Measurements from ENCODE around the gene CHRND.

Gene CHRND

DNA sequence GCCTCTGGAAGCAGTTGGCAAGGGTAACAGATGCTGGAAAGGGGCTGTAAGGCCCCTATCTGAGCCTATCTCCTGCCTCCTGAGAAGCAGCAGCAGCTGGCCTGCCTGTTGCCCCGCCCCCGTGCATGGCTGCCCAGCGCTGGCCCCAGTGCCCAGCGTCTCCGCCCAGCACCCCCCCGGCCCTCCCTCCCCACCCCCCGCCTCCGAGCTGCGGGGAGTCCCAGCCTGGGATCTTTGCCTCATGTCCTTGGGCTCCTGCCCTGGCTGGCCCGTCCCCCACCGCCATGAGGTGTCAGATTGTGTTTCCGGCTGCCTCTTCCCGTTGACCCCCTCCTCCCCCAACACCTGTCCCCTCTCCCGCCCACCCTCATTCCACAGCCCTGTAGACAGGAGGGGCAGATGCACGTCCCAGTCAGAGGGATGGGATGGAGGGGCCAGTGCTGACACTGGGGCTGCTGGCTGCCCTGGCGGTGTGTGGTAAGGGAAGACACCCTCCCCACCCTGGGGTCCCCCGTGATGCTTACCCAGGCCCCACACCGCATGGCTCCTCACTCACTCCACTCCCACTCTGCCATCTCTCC, at the start of gene CHRND:
CHRND (plus strand) TSS at position 370 of the 581 bp plus-strand sequence; CDS start at position 426, 56 bp downstream.
- no peak for DNase-seq

DNA sequence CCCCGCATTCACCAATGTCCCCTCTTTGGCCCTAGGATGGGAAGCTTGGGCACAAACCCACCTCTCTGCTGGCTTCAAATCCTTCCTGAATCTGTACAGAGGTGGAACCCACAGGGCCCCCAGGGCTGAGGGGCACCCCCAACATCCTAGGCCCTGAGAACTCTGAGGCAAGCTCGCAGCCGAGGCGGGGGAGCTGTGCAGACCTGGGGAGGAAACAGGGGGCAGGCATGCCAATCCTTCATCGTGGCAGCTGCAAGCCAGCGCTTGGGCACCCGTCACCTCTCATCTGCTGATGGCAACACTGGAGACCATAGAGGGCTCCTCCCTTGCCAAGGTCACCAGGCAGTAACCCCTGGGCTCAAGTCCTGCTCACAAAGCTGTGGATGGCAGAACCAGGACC, 49.2 kb upstream of the CHRND start:
- no peak for DNase-seq

DNA sequence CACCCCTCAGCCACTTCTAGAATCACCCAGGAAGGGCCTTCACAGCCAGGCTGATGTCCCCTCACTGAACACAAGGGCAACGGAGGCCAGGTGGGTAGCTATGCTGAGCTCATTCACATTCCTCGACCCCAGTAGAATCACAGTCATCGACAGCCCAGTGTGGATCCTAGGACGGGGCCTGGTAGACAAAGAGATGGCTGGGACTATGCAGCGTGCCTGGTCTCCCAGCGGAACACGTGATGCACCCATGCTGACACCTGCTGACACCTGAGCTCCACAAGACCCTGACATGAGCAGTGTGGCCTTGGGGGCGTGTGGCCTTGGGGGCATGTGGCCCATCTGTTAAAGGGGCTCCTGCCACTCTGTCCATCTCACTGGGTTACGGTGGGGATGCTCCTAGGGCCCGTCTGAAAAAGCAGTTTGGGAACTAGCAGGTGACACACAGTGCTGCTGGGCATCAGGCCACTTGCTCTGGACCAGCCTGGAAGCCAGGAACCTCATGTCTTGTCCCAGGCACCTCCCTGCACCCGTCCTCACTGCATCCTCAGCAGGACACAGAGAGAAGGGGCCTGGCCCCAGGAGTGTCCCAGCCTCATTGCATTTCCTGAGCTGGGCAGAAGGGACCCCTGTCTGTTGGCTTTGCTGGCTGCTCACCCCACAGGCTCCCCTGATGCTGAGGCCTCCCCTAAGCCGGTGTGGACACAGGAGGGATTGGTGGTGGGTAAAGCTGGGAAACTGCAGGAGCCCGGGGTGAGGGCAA, 48.0 kb upstream of the CHRND start:
- DNase-seq: no peak

DNA sequence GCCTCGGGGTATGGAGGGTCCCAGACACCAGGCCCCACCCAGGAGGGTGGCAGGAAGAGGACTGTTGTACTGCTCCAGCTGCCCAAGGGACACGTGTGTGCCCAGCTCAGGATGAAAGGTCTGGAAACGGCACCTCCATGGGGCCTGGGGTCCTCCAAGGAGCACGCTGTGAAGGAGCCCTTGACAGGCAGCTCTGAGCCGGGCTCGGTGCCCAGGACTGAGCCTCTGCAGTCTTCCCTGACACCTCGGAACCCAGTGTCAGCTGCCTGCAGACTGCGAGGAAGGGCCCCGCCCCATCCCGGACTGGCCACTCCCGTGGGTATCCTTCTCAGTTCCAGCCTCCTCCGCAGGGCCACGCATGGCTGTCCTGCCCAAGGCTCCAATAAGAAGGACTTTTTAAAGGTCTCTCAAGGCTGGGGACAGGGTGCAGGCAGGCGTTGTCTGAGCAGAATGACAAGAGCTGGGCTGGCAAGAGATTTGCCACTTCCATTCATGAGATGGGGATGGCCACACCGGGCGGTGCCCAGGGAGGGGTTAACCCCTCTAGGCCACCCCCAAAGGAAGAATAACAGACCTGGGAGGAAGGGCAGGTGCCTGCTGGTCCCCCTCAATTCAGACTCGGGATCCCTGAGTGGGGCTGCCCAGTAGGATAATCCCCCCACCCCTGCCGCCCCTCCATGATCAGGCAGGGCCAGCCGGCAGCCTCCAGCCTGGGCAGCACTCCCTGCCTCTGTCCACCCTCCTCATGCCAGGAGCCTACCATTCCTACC, 47.2 kb upstream of the CHRND start:
- DNase-seq: no peak

DNA sequence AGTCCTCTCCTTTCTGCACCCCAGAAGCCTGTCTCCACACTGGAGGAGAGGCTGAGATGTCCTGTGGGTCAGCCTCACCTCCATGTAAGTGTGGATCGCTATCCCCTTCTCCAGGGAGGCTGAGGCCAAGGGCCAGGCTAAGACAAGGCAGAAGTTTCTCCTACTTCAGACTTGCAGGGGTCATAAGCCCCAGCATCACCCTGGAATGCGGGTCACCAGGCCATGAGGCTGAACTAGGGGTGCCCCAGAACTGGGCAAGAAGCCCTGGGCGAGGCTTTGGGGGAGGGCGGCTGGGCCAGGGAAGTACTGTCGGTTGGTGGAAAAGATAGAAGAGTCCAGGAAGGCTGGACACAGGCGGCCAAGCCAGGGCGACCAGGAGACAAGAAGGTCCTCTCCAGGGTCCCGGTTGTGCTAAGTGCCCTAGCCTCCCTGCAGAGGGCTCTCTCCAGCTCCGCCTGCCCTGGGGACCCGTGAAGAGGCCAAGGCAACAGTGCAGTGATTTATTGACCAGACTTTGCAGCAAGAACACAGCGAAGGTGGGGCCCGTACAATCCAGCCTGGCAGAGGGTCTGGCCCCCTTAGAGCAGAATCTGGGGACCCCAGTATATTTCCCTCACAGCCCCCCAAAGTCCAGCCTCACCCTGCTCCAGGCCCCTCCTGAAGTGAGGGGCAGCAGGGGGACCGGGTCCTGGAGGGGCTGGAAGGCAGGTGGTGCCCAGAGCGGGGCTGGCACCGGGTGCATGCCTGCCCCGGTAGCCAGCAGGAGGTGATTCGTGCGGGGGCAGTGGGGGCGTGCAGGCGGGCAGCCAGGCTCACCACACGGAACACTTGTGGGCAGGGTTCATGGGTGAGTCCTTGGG, 46.4 kb upstream of the CHRND start:
- peak; percentile 1 for DNase-seq

DNA sequence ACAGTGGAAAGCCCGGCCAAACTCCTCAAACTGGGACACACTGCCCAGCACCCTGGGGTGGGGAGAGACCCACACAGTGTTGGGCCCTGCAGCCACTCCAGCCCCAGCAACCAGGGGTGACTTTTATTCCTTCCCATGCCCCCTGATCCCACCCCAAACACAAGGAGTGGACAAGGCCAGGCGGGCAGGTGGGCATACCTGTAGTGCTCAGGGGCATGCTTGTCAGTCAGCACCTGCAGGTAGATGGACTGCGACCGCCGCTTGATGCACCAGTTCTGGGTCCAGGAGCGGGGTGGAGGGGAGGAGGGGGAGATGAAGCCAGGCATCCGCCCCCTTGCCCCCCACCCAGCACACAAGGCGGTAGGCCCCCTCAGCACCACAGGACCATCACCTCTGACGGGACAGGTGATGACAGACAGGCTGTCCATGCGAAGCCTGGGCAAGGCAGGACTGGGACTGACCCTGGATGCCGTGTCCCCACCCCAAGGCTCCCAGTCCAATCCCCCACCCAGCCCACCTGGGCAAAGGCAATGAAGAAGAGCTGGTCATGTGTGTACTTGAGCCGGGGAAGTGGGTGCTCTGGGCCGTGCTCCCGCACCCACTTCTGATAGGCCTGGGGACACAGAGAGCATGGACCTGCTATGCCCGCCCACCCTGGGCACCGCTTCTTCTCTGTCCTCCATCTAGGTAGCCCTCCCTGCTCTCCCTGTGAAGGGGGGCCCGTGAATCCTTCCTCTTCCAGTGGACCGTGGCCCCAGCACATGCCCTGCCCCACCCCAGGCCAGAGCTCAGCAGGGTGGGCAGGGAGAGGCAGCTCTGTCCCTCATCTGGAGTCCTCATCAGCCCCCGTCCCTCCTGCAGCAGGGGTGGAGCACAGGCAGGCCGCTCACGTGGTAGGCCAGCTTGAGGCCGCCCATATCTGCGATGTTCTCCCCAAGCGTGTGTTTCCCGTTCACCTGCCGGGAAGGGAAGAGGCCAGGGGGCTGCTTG, 45.5 kb upstream of the CHRND start:
- DNase-seq: peak; percentile 10

DNA sequence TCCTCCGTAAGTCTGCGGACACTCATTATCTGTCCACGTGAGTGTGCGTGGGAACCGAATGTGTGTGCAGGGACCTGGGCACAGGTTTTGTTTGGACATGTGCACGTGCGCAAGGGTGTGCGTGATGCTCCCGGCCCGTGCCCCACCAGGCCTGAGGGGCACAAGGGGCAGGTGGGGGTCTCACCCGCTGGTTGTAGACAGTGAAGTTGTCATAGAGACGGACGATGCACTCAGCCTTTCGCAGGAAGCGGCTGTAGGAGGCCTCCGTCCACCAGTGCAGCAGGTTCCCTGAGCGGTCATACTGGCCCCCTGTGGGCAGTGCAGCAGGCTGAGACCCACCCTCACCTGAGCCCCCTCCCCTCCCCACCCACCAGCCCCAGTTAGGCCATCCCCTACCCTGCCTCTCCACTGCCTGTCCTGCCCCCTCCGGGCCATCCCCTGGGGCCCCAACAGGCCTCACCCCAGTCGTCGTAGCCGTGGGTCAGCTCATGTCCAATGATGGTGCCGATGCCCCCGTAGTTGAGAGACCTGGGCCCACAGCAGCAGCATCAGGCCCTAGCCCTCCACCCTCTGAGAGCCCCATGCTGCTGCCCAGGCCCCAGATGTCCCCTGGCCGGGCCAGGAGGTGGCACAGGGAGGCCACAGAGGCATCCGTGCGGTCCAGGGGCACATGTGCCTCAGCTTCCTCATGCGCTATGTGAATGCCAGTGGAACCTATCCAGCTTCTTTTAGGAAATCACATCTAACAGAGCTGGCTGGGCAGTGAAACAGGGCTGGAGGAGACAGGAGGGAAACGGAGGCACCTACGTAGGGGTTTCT, 44.4 kb upstream of the CHRND start:
- DNase-seq: peak; percentile 4

DNA sequence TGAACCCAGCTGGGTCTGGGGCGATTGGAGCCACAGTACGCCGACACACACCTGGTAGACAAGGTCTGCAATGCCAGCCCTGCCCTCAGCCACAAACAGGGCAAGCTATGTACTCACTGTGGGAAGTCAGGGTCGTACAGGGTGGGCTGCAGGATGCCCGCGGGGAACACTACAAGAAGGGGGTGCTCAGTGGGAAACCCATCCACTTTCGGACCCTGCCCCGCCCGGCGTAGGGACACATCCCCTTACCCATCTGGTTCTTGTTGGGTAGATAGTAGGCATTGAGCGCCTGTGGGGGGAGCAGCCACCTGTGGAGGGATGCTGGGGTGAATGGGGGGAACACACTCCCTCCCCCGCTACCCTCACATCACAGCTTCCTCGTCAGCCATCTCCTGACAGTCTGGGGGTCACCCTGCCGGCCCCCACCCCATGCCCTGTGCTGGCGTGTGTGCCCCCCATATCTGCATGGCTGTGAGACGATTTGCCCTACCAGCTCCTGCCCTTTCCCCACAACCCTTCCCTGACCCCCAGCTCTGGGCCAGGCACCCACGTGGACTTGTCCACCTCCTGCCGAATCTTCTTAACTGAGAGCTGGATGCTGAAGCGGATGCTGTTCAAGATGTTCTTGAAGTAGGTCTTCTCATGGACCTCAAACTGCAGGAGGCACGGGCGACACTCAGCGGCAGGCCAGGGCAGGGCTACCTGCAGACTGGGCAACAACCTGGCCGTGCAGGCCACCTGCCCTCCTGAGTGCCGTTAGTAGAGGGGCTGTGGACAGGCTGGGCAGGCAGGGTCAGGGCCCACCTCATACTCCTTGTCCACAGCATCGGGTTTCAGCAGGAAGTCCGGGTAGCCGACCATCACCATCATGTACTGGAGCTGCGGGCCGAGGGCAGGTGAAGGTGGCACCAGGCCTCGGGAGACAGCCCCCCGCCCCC, 43.4 kb upstream of the CHRND start:
- peak; percentile 6 for DNase-seq

DNA sequence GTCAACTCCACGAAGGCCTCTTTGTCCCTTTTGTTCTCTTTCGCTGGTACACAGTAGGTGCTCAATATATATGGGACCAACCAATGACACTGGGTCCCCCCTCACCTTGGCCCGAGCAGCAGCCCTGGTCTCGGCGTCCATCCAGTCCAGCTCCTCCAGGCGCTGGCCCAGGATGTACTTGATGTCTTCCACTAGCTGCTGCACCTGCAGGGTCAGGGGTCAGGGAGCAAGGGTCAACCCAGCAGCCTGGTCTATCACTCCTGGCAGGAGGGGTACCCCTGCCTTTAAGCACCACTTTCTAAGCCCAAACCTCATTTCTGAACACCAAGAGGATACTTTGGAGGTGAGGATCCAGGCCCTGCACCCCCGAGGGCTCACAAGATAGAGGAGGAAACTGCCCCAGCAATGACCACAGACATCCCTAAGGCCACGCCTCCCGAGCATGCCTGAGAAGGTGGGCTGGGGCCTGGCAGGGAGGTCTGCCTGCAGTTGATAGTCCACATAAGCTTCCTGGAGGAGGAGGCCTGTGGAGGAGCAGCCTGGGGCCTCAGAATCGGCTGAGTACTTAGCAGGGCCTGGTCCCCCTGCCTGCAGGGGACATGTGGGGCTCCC, 42.5 kb upstream of the CHRND start:
- peak; percentile 6 for DNase-seq

DNA sequence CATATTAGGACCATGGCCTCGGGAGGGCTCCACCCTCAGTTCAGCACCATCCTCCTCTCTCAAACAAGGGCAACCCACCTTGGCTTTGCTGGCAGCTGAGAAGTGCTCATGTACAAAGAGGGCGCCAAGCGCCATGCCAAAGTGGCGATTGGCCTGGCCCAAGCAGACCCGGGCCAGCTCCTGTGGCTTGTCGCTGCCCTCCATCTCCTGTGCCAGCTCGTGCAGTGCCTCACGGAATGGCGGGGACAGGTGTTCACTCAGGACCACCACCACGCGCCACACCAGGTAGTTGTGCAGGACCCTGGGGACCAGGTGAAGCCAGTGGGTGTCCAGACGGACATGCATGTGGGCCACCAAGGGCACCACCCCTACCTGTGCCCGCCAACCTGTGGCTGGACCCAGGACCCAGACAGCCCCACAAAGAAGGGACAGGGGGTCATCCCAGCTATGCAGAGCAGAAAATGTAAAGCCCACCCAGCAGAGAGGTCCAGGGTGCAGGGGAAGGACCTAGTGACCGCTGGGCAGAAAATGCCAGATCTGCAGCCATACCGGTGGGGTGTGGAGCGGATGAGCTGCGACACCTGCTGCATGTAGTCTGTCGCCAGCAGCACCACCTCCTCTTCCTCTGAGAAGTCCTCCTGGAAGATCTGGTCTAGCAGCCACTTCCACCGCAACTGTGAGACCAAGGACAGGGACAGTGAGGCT, 41.9 kb upstream of the CHRND start:
- DNase-seq: peak; percentile 8

DNA sequence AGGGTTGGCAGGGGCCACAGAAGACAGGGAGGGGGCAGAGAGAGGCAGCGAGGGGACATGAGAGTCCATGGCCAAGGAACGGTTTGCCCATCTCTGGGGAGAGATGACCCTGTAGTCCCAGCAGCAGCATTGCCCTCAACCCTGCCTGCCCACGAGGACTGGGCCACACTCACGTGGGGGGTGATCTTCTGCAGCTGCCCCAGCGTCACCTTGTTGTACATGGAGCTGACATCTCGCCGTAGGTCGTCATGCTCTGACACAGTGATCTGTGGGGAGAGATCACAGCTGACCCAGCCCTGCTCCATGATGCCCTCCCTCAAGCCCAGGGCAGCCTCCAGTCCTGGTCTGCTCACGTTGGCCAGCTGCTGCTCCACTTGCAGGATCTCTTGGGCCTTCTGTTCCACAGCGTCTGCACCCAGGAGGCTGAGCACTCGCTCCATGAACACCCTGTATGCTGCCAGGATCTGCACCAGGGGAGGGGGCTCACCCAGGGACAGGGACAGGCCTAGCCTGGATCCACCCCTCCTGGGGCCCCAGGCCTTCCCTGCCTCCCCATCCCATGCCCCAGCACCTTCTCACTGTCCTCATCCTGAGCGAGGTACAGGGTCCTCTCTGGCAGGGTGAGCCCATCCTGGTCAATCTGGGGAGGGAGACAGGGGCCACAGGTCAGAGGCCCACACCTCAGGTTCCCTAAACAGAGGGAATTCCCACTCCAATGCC, 41.2 kb upstream of the CHRND start:
- DNase-seq: peak; percentile 8

DNA sequence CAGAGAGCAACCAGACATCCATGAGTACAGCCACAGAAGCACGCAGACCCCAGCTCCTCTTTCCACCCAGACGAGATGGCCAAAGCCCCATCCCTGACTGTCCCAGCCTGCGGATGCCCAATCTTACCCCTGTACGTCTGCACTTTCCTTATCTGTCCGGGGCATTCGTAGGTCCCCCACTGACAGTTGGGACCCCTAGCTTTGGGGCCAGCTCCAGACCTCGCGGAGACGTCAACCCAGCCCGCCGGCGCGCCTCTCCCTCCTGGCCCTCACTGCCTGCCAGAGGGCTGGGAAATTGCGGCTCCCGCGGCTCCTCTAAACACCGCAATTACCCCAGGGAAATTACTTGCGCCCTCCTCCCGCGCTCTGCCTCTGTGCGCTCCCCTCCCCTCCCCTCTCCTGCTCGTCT, 40.6 kb upstream of the CHRND start:
- DNase-seq: peak; percentile 9

DNA sequence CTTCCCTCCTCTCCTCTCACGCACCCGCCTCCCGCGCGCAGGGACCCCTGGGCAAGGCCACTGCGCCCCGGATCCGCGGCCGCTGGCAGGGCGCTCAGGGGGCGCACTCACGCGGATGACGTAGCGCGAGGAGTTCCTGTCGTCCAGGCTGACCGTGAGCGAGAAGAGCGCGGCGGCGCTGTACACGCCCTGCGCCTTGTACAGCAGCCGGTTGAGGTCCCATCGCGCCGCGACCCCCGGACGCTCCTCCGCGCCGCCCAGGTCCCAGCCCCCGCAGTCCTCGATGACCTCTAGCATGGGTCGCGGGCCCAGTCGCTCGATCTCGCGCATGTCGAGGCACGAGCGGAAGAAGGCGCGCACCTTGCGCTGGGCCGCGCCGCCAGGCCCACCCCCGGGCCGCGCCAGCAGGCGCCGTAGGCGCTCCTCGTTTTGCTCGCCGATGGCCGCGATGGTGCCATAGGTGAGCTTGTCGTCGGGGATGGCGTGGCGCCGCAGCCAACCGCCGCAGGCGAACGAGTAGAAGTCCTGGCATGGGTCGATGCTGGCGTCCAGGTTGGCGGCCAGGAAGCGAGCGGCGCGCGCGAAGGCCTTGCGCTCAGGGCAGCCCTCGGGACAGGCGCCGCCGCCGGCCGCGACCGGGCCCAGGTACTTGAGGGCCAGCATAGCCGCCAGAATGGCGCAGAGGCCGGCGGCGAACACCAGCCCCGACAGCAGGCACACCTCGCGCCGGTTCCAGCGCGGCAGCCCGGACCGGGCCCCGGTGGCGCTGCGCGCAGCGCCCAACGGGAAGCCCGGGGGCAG, 40.0 kb upstream of the CHRND start:
- DNase-seq: peak; percentile 9

DNA sequence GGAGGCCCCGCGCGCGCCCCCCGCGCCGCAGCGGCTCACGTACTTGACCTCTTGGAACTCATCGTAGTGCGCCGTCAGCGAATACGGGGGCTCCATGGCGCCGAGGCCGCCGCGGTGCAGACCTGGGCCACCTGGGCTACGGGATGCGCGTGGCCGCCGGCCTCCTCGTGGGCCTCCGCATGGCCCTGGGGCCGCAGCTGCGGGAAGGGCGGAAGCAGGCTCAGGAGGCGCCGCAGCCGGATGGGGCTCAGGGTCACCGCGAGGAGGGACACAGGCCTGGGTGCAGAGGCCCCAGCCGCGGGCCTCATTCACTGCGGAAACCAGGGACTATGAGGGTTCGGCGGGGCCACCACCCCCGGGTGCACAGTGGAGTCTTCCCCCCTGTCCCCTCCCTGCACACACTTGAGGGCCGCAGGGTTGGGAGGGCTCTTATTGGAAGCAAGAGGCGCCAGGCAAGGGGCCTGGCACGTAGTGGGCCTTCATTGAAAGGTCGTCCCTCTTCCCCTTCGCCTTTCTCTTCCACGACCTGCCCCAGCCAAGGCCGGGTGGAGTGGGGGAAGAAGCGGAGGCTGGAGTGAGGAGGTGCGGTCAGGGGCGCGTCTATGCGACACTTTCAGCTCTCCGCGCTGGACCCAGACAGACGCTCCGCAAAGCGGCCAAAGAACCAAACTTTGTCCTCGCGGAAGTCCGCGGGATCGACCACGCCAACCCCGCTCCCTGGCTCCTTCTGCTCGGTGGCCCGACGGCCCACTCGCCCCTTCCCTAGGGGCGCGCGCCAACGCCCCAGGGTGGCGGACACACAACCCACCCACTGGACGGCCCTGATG, 39.2 kb upstream of the CHRND start:
- peak; percentile 9 for DNase-seq

DNA sequence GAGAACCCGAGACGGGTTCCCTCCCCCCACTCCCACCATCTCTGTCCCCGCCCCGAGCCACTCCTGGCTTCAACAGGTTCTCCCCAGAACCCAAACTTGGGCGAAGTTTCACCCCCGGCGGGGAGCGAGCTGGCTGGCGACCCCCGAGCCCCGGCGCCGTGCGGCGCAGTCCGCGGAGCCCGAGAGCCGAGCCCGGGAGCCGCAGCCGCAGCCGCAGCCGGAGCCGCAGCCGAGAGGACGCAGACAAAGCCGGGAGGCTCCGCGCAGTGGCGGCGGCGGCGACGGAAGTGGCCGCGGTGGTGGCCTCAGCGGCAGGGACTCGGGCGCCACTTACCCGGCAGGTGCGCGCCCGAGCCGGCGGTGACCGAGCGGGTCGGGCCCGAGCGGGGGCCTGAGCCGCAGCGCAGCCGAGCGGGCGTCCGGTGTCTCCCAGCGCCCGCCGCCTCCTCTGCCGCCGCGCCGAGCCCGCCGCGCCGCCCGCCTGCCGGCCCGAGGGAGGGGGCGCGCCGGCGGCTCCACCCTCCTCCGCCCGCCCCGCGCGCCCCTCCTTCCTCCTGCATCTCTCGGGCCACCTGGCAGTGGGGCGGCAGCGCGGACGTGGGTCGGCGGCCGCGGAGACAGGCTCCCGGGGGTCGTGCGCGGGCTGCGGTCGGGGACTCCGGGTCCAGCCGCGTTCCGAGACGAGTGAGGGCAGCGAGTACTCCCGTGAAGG, 38.4 kb upstream of the CHRND start, which contains the start of gene ECEL1:
ECEL1 (minus strand) TSS at position 450 of the 712 bp plus-strand sequence. CDS start 1,181 bp downstream, outside the sequence.
- DNase-seq: peak; percentile 10
